SKM-1 treated with dmso at 0.1 percent for 144 hours (cell line): ENCODE measurements around the gene STPG3.

ENCODE experiments used
- DNase-seq: peaks from one replicate; lab custom pipeline; 2025; ENCODE audit not compliant: unreplicated experiment; lab: John Stamatoyannopoulos, UW

The STPG3 gene

GRCh38 chr9:137264067-137264466 is 13.0 kb downstream of the STPG3 start:
- DNase-seq = no peak

- no peak for DNase-seq
Measured at GRCh38 chr9:137265496-137266161, 14.5 kb downstream of the STPG3 start.

- DNase-seq = no peak
Measured at GRCh38 chr9:137266162-137266527, 15.1 kb downstream of the STPG3 start.

- no peak for DNase-seq
Measured at GRCh38 chr9:137266585-137267453, 15.7 kb downstream of the STPG3 start.

GRCh38 chr9:137267933-137268355 is 16.9 kb downstream of the STPG3 start:
- DNase-seq = peak; percentile 47

- DNase-seq = no peak
Measured at GRCh38 chr9:137268538-137269201, 17.6 kb downstream of the STPG3 start.

GRCh38 chr9:137269231-137269772 is 18.2 kb downstream of the STPG3 start:
- DNase-seq = no peak

GRCh38 chr9:137270929-137271695 is 20.0 kb downstream of the STPG3 start:
- no peak for DNase-seq

GRCh38 chr9:137271696-137272076 is 20.6 kb downstream of the STPG3 start:
- no peak for DNase-seq

- DNase-seq = no peak
Measured at GRCh38 chr9:137272241-137273094, 21.4 kb downstream of the STPG3 start.

GRCh38 chr9:137273095-137273490 is 22.0 kb downstream of the STPG3 start:
- DNase-seq = no peak

GRCh38 chr9:137273611-137274320 is 22.7 kb downstream of the STPG3 start:
- DNase-seq = no peak

- DNase-seq = no peak
Measured at GRCh38 chr9:137275203-137275587, 24.1 kb downstream of the STPG3 start.

GRCh38 chr9:137275588-137276472 is 24.7 kb downstream of the STPG3 start:
- DNase-seq = no peak

- peak; percentile 72 for DNase-seq
Measured at GRCh38 chr9:137276473-137277328, 25.6 kb downstream of the STPG3 start.

GRCh38 chr9:137277329-137278041 is 26.4 kb downstream of the STPG3 start, which contains the start of gene TOR4A:
Gene TOR4A, plus strand, starts transcription at chr9:137277726. Its CDS starts 964 bp downstream, at chr9:137278690.
- DNase-seq = peak; percentile 92
